Osteoblast (primary cell): Measurements from ENCODE around the gene CHMP2B. TPM values are rescaled to one million over a fixed set of nuclear protein-coding genes. Genes with fewer than 3 reads are reported as not detected.

Source experiments
- DNase-seq: peaks from one replicate; pipeline ENCODE4 v3.0.0; 2011; ENCODE audit warnings: low spot score, mixed read lengths; ENCODE audit not compliant: insufficient read length; ENCODE audit errors: missing footprints
- H2AFZ ChIP-seq: 2 replicates; pipeline ENCODE4 v1.6.0; 2011; ENCODE audit warnings: mild to moderate bottlenecking, low read length
- H3K27ac ChIP-seq: 2 replicates; pipeline ENCODE4 v1.5.1; 2011; ENCODE audit warnings: mild to moderate bottlenecking, low read depth, low read length, moderate library complexity
- H3K27me3 ChIP-seq: 2 replicates; pipeline ENCODE4 v1.6.0; 2012; ENCODE audit warnings: mild to moderate bottlenecking, control low read depth, inconsistent platforms, low read length, moderate library complexity; ENCODE audit not compliant: insufficient read depth
- H3K36me3 ChIP-seq: 2 replicates; pipeline ENCODE4 v1.5.1; 2011; ENCODE audit warnings: mild to moderate bottlenecking, low read length, control low read depth, moderate library complexity; ENCODE audit not compliant: insufficient read depth
- H3K4me1 ChIP-seq: 2 replicates; pipeline ENCODE4 v1.5.1; 2011; ENCODE audit warnings: mild to moderate bottlenecking, low read length, control low read depth, moderate library complexity; ENCODE audit not compliant: insufficient read depth
- H3K4me2 ChIP-seq: 2 replicates; pipeline ENCODE4 v1.6.0; 2011; ENCODE audit warnings: mild to moderate bottlenecking, low read length; ENCODE audit not compliant: insufficient read depth
- H3K4me3 ChIP-seq: fragments of 200-600 bp; sonication (generic); 3 replicates; pipeline ENCODE4 v1.5.1; 2012; ENCODE audit warnings: mild to moderate bottlenecking, low read length, inconsistent platforms; ENCODE audit not compliant: insufficient read depth
- H3K79me2 ChIP-seq: 2 replicates; pipeline ENCODE4 v1.6.0; 2012; ENCODE audit warnings: mild to moderate bottlenecking, low read length, control low read depth, inconsistent platforms; ENCODE audit not compliant: insufficient read depth
- H3K9me3 ChIP-seq: 2 replicates; pipeline ENCODE4 v1.5.1; 2011; ENCODE audit warnings: low read depth, low read length, control low read depth
- H4K20me1 ChIP-seq: 2 replicates; pipeline ENCODE4 v1.6.0; 2012; ENCODE audit warnings: mild to moderate bottlenecking, low read length, control low read depth; ENCODE audit not compliant: insufficient read depth
- CTCF ChIP-seq: IDR thresholded peaks from 2 replicates; pipeline ENCODE4 v1.5.1; 2011; ENCODE audit warnings: mild to moderate bottlenecking, low read depth, low read length, moderate library complexity; ENCODE audit errors: extremely low read depth
- total RNA-seq: library from RNA; depleted of rRNA; stranded (reverse); fragments of >200 nt; gene quantifications from 2 replicates; pipeline ENCODE4 v1.2.3, GENCODE V29; 2012

The CHMP2B gene
- 55.4 and 63.1 TPM in 2 replicates for total RNA-seq

DNA sequence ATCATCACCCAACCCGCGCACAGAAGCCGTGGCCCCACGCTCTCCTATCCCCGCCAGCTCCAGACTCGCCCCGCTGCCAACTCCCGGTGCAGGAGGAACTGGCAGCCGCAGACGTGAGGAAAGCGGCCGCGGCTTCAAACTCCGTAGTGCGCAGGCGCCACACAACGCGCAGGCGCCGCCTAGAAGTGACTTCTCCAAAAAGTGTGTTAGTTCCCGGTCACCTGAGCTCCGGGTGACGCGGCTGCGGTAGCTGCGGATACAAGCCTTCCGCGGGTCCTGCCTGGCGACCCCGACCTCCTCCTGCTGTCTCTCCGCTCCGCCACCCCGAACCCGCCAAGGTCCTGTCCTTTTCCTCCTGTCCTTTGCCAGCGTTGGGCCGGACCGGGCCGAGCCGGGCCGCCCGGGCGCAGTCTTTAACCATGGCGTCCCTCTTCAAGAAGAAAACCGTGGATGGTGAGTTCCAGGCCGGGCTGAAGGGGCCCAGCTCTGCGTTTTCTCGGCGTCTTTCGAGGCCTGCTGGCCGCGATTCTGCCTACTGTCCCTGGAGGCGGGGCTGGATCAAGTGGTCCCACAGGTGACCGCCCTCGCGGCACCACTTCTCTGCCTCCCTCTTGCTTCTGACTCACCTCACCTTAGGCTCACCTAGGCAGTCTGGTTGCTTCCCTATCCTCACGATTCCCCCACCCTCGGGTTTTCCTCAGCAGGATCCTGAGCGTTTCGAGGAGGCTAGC is at the start of gene CHMP2B:
TSS of gene CHMP2B (plus strand) at position 206 of the 731 bp plus-strand sequence. CDS start at position 420, 214 bp downstream.
- DNase-seq, result peak; percentile 94
- H3K27ac ChIP-seq, result peak within 1 kb of the TSS; percentile 87
- peaks cover 10% of the 10 kb centered on the region for H3K4me1 ChIP-seq
- no peaks in the 10 kb centered on the region for H3K36me3 ChIP-seq
- peak within 1 kb of the TSS; percentile 88 for H3K4me2 ChIP-seq
- no peaks in the 10 kb centered on the region for H3K9me3 ChIP-seq
- TF ChIP-seq CTCF, result no peak
- H2AFZ ChIP-seq, result peak within 1 kb of the TSS; percentile 98
- H3K79me2 ChIP-seq, result peaks cover 52% of the 10 kb centered on the region
- peaks cover 22% of the 10 kb centered on the region for H4K20me1 ChIP-seq
- H3K27me3 ChIP-seq, result no peaks in the 10 kb centered on the region
- H3K4me3 ChIP-seq, result peak within 1 kb of the TSS; percentile 97

DNA sequence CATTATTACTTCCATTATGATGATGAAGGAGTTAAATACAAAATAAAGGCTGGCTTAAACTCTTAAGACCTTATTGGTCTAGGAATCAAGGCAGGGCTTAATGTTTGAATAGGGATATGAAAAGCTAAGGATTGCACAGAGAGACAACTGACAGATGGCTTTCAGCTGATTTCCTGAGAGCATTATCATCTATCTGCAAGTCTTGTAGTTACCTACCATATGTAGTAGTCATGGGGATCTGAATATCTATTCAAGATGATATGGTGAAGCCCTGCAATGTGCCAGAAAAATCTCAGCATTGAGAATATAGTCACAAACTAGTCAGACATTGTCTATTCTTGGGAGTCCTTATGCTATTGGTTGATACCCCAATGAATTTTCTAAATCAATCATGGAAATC is 47.5 kb upstream of the CHMP2B start:
- H3K4me2 ChIP-seq, result no peak overlapping the region
- TF ChIP-seq CTCF, result no peak
- H3K36me3 ChIP-seq, result no peaks in the 10 kb centered on the region
- no peaks in the 10 kb centered on the region for H3K9me3 ChIP-seq
- peaks cover 10% of the 10 kb centered on the region for H3K27me3 ChIP-seq
- DNase-seq, result no peak
- H3K4me1 ChIP-seq, result no peaks in the 10 kb centered on the region
- no peaks in the 10 kb centered on the region for H4K20me1 ChIP-seq
- no peak overlapping the region for H3K4me3 ChIP-seq
- no peak overlapping the region for H3K27ac ChIP-seq
- no peaks in the 10 kb centered on the region for H3K79me2 ChIP-seq
- no peak overlapping the region for H2AFZ ChIP-seq

- no peak for TF ChIP-seq CTCF
- no peak for DNase-seq
- Histone ChIP-seq H3K79me2 (no peaks in the 10 kb centered on the region), H3K4me2 (no peak overlapping the region), H3K36me3 (no peaks in the 10 kb centered on the region), H3K9me3 (no peaks in the 10 kb centered on the region), H3K4me1 (no peaks in the 10 kb centered on the region), H4K20me1 (no peaks in the 10 kb centered on the region), H2AFZ (no peak overlapping the region), H3K27ac (no peak overlapping the region), H3K4me3 (no peak overlapping the region), H3K27me3 (peaks cover 10% of the 10 kb centered on the region)
These were observed 45.6 kb upstream of the CHMP2B start for GRCh38 chr3:87181551-87181950.

DNA sequence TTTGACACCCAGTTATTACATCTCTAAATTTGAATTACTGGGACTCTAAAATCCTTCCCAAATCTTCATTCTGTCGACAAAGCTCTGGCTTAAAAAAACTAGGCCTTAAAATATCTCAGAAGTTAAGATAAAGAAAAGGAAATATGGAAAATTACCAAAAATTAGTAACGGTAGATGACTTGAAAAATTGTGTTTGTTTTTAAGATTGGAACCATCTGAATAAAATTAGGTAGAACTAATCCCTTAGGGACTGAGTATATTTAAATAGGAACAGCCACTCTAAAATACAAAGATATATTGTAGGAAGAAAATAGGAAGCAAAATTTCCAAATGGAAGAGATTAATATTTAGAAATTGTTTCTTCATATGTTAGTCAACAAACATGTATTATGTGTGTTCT is 45.1 kb upstream of the CHMP2B start:
- no peak for DNase-seq
- no peak overlapping the region for H3K4me2 ChIP-seq
- no peak for TF ChIP-seq CTCF
- H3K27me3 ChIP-seq, result peaks cover 9% of the 10 kb centered on the region
- no peak overlapping the region for H2AFZ ChIP-seq
- H3K4me3 ChIP-seq, result no peak overlapping the region
- no peaks in the 10 kb centered on the region for H3K79me2 ChIP-seq
- no peaks in the 10 kb centered on the region for H4K20me1 ChIP-seq
- H3K27ac ChIP-seq, result no peak overlapping the region
- no peaks in the 10 kb centered on the region for H3K36me3 ChIP-seq
- H3K9me3 ChIP-seq, result no peaks in the 10 kb centered on the region
- no peaks in the 10 kb centered on the region for H3K4me1 ChIP-seq
